ENCODE measurements around the gene HSBP1L1. TPM values are rescaled to one million over a fixed set of nuclear protein-coding genes. Genes with fewer than 3 reads are reported as not detected.

The HSBP1L1 gene
- polyA plus RNA-seq, 1 of the 3 experiments (the other 2 are of a cell fraction) = 7.4 TPM

DNA sequence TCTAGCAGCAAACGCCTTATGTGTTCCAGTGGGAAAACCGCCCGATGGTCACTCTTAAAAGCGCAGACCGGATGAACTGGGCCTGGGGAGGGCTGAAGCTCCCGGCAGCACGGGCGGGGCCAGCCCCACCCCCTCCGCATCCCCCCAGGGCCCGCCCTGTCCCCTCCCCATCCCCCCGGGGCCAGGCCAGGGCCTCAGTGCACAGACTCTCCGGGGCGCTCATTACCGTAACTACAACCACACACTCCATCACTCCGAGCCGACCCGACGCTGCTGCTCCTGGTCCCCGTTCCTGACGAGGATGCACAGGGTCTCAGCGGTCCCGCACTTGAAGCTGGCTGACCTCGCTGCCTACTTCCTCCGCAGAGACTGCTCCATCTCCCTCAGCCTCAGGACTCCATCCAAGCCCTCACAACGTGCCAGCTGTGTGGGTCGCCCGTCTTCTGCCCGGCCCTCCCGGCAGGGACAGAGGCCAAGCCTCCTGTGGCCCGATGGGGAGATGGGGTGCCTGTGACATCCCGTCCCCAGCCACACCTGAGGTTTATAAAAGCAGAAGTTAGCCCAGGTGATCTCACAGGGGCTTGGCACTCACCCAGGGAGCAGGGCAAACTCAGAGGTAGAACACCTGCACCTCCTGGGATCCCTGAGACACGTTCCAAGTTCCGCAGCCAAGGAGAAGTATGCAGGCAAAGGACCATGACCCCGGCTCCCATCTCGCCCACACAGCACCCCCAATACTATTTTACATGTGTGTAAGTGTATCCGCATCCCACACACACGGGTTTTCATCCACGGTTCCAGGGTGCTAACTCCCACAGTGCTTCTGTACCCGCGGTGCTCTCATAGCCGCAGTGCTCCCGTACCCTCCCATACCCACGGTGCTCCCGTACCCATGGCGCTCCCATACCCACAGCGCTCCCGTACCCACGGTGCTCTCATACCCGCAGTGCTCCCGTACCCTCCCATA lies 49.0 kb upstream of the HSBP1L1 start:
- POLR2A ChIA-PET = no interaction called here
- Histone ChIP-seq H3F3A (replicated peaks; ENCODE audit: insufficient read depth) (no peaks in the 10 kb centered on the region), H3K4me2 (no peak overlapping the region), H3K9me3 (no peaks in the 10 kb centered on the region), H3K9ac (no peak overlapping the region), H3K4me3 (ENCODE audit: low read depth in 2 of 2, low read length in 1 of 2) (no peak overlapping the region), H3K27ac (ENCODE audit: low read depth in 2 of 2, low read length in 1 of 2) (no peak overlapping the region), H4K20me1 (ENCODE audit: insufficient read depth) (no peaks in the 10 kb centered on the region), H3K79me2 (ENCODE audit: insufficient read depth) (no peaks in the 10 kb centered on the region), H3K4me1 (ENCODE audit: control insufficient read depth in 1 of 2, insufficient read depth in 2 of 2, low read depth in 1 of 2, low read length in 1 of 2) (no peaks in the 10 kb centered on the region), H2AFZ (ENCODE audit: low read depth) (no peak overlapping the region), H3K27me3 (ENCODE audit: insufficient read depth) (no peaks in the 10 kb centered on the region), H3K9me2 (no peaks in the 10 kb centered on the region), H3K36me3 (replicated peaks in 1 of 2; ENCODE audit: control insufficient read depth in 1 of 2, insufficient read depth in 2 of 2, low read length in 1 of 2) (peaks cover 4 to 5% of the 10 kb centered on the region in 2 experiments)
- WGBS (ENCODE audit: low lambda C conversion rate) = 98% methylated on average over 34 of the region's 50 CpGs
- CTCF ChIA-PET = no interaction called here
- DNase-seq = peak; percentile 21
- no peak for TF ChIP-seq YY1 (IDR thresholded peaks at IDR 0.05; ENCODE audit: low read depth)
- TF ChIP-seq, protein P1, sequence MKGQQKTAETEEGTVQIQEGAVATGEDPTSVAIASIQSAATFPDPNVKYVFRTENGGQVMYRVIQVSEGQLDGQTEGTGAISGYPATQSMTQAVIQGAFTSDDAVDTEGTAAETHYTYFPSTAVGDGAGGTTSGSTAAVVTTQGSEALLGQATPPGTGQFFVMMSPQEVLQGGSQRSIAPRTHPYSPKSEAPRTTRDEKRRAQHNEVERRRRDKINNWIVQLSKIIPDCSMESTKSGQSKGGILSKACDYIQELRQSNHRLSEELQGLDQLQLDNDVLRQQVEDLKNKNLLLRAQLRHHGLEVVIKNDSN (IDR thresholded peaks at IDR 0.05; ENCODE audit: borderline replicate concordance, low read depth) = no peak
- no peak for TF ChIP-seq NRF1 (IDR thresholded peaks at IDR 0.05; ENCODE audit: low read depth, low read length)
- TF ChIP-seq GABPA (IDR thresholded peaks at IDR 0.05; ENCODE audit: low read depth) = no peak
- TF ChIP-seq, protein P2, sequence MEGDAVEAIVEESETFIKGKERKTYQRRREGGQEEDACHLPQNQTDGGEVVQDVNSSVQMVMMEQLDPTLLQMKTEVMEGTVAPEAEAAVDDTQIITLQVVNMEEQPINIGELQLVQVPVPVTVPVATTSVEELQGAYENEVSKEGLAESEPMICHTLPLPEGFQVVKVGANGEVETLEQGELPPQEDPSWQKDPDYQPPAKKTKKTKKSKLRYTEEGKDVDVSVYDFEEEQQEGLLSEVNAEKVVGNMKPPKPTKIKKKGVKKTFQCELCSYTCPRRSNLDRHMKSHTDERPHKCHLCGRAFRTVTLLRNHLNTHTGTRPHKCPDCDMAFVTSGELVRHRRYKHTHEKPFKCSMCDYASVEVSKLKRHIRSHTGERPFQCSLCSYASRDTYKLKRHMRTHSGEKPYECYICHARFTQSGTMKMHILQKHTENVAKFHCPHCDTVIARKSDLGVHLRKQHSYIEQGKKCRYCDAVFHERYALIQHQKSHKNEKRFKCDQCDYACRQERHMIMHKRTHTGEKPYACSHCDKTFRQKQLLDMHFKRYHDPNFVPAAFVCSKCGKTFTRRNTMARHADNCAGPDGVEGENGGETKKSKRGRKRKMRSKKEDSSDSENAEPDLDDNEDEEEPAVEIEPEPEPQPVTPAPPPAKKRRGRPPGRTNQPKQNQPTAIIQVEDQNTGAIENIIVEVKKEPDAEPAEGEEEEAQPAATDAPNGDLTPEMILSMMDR (IDR thresholded peaks at IDR 0.05) = no peak
- TF ChIP-seq MEF2A (IDR thresholded peaks at IDR 0.05; ENCODE audit: borderline replicate concordance, low read depth) = no peak
- TF ChIP-seq TCF12 (IDR thresholded peaks at IDR 0.05) = no peak
- TF ChIP-seq, protein P3, sequence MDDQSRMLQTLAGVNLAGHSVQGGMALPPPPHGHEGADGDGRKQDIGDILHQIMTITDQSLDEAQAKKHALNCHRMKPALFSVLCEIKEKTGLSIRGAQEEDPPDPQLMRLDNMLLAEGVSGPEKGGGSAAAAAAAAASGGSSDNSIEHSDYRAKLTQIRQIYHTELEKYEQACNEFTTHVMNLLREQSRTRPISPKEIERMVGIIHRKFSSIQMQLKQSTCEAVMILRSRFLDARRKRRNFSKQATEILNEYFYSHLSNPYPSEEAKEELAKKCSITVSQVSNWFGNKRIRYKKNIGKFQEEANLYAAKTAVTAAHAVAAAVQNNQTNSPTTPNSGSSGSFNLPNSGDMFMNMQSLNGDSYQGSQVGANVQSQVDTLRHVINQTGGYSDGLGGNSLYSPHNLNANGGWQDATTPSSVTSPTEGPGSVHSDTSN (IDR thresholded peaks at IDR 0.05) = no peak
- no peak for TF ChIP-seq CHD2 (IDR thresholded peaks at IDR 0.05; ENCODE audit: low read length, partially characterized antibody)
- TF ChIP-seq NFIC (IDR thresholded peaks at IDR 0.05; ENCODE audit: borderline replicate concordance) = no peak
- no peak for TF ChIP-seq TEAD4 (IDR thresholded peaks at IDR 0.05; ENCODE audit: borderline replicate concordance, insufficient read depth)
- no peak for TF ChIP-seq JUND (IDR thresholded peaks at IDR 0.05)
- TF ChIP-seq EZH2phosphoT487 (IDR thresholded peaks at IDR 0.05; ENCODE audit: borderline replicate concordance, low read depth) = no peak
- TF ChIP-seq GATA2 (CRISPR knock-in tag; IDR thresholded peaks at IDR 0.05) = no peak
- TF ChIP-seq MXI1 (IDR thresholded peaks at IDR 0.05; ENCODE audit: low read depth, low read length) = no peak
- TF ChIP-seq, protein P4, sequence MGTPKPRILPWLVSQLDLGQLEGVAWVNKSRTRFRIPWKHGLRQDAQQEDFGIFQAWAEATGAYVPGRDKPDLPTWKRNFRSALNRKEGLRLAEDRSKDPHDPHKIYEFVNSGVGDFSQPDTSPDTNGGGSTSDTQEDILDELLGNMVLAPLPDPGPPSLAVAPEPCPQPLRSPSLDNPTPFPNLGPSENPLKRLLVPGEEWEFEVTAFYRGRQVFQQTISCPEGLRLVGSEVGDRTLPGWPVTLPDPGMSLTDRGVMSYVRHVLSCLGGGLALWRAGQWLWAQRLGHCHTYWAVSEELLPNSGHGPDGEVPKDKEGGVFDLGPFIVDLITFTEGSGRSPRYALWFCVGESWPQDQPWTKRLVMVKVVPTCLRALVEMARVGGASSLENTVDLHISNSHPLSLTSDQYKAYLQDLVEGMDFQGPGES (IDR thresholded peaks at IDR 0.05; ENCODE audit: low read depth, low read length) = no peak
